K562 (cell line): ENCODE measurements around the gene ARMH1. TPM values are rescaled to one million over a fixed set of nuclear protein-coding genes. Genes with fewer than 3 reads are reported as not detected.
A peak's percentile ranks its signal among the peaks of the same experiment; 100 is the strongest.

Experiments
- CHAMP1 ChIP-seq: fragments of 450-650 bp; IDR thresholded peaks from 2 replicates; pipeline ENCODE4 v1.6.1; 2016; ENCODE audit warnings: mild to moderate bottlenecking
- ETV6 ChIP-seq, 3 experiments: fragments of 150-350 bp in 1 of 3; sonication (generic) in 1 of 3; formaldehyde crosslinking in 1 of 3; IDR thresholded peaks; 2 replicates each; pipeline versions ENCODE4 v1.6.1 to v1.8.0; 2014 to 2022; ENCODE audit warnings: borderline replicate concordance in 2 of 3, low read depth in 2 of 3, antibody characterized with exemption in 1 of 3, low read length in 1 of 3, mild to moderate bottlenecking in 1 of 3, missing genetic modification reagents in 1 of 3
- MTA3 ChIP-seq: fragments of 450-650 bp; formaldehyde crosslinking; IDR thresholded peaks from 2 replicates; pipeline ENCODE4 v1.6.1; 2017; ENCODE audit warnings: mild to moderate bottlenecking, borderline replicate concordance
- NR2C2 ChIP-seq, 2 experiments: fragments of 200-800 bp in 1 of 2; sonication (Bioruptor generic) in 1 of 2; sonication (generic) in 1 of 2; formaldehyde crosslinking in 1 of 2; IDR thresholded peaks; 2 replicates each; pipeline versions ENCODE4 v1.6.1 to v1.8.0; 2016 to 2022; ENCODE audit warnings: mild to moderate bottlenecking in 1 of 2, missing compliant biosample characterization in 1 of 2, missing genetic modification characterization in 1 of 2, missing genetic modification reagents in 1 of 2
- ZBTB40 ChIP-seq, 2 experiments: fragments of 450-650 bp in 1 of 2; sonication (generic) in 1 of 2; formaldehyde crosslinking in 1 of 2; IDR thresholded peaks; 2 replicates each; pipeline versions ENCODE4 v1.7.1 to v1.9.0; 2016 to 2022; ENCODE audit warnings: inconsistent platforms in 1 of 2, mild to moderate bottlenecking in 1 of 2, missing genetic modification reagents in 1 of 2
- ZNF12 ChIP-seq: sonication (generic); formaldehyde crosslinking; IDR thresholded peaks from 2 replicates; pipeline ENCODE4 v1.4.0; 2020; ENCODE audit warnings: mild to moderate bottlenecking, missing genetic modification reagents
- ZNF76 ChIP-seq: fragments of 250-450 bp; sonication (Bioruptor Pico); IDR thresholded peaks from 2 replicates; pipeline ENCODE4 v1.4.0; 2020; ENCODE audit warnings: mild to moderate bottlenecking, moderate library complexity, borderline replicate concordance
- polyA plus RNA-seq, 8 experiments: library from polyadenylated mRNA; depleted of rRNA in 4 of 8; stranded (reverse) in 5 of 8; unstranded in 3 of 8; fragments of >200 nt; fragmentation: Nextera tagmentation in 2 of 8; fragmentation: Illumina TruSeq in 1 of 8; extraction: Ambion mirVana in 2 of 8; extraction: Trizol in 1 of 8; gene quantifications; 2 replicates each; pipeline versions ENCODE4 v1.2.1 to v1.2.3, GENCODE V29; 2011 to 2014; ENCODE audit warnings: inconsistent platforms in 1 of 8, missing spikeins in 1 of 8
- total RNA-seq, 7 experiments: library from RNA; depleted of rRNA in 6 of 7; stranded (reverse); fragments of >200 nt in 6 of 7; fragmentation: Illumina TruSeq in 2 of 7; extraction: Trizol in 2 of 7; gene quantifications; 2 replicates each; pipeline versions ENCODE4 v1.2.1 to v1.2.3, GENCODE V29; 2011 to 2021; ENCODE audit warnings: low replicate concordance in 1 of 7
- TF ChIP-seq, protein P1 (sequence below): fragments of 450-650 bp; IDR thresholded peaks from 2 replicates; pipeline ENCODE4 v1.6.1; 2018; ENCODE audit not compliant: partially characterized antibody

The ARMH1 gene
- total and polyA plus RNA-seq, 9 of the 15 experiments (the other 6 are each of a cell fraction or from before 2014, with no cell fraction given): 0.41 TPM; not detected in 8

DNA sequence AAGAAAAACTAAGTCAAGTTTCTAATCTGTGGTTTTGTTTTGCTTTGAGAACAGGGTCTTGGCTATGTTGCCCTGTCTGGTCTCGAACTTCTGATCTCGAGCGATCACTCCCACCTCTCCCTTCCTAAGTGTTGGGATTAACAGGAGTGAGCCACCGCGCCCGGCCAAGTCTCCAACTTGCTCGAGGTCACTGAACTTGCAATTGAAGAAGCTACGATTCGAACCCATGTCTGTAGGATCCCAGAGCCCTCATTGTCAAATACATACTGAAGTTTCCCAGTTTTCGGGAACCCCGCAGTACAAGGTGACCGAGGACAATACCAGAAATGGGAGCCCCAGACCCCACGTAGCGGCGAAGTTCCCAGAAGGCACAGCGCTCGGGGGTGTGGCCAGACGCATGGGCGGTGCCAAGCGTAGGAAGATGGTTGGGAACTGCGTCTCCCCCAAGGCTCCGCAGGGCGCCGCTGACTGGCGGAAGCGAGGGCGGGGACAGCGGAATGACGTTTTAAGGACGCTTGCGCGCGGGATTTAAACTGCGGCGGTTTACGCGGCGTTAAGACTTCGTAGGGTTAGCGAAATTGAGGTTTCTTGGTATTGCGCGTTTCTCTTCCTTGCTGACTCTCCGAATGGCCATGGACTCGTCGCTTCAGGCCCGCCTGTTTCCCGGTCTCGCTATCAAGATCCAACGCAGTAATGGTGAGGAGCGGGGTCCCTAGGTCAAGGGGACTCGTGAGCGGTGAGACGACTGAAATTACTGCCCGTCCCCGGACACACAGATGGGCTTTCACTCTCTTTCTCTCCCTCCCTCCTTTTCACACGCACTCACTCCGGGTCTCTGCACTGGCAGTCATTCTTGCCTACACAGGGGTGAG, 65.0 kb downstream of the ARMH1 start, which contains the start of gene KIF2C (continued):
- peak; percentile 72 for TF ChIP-seq NR2C2 (CRISPR knock-in tag; IDR thresholded peaks at IDR 0.05)
- TF ChIP-seq NR2C2 (tag; IDR thresholded peaks at IDR 0.05): peak; percentile 55; the same call in 1 of the 2 replicates
- TF ChIP-seq ZNF12 (CRISPR knock-in tag): peak; percentile 39; the same call in 1 of the 2 replicates
- TF ChIP-seq ZBTB40 (IDR thresholded peaks at IDR 0.05): peak; percentile 62; the same call in 1 of the 2 replicates
- no peak for TF ChIP-seq ZBTB40 (CRISPR knock-in tag; IDR thresholded peaks at IDR 0.05)
- peak in 1 of 2 experiments; percentile 44; a peak in 1 of 4 replicates for TF ChIP-seq ETV6 (IDR thresholded peaks at IDR 0.05; ENCODE audit: borderline replicate concordance in 1 of 2, low read depth in 2 of 2, low read length in 1 of 2)
- TF ChIP-seq ETV6 (CRISPR knock-in tag; IDR thresholded peaks at IDR 0.05; ENCODE audit: borderline replicate concordance): no peak
- TF ChIP-seq MTA3: peak; percentile 91
- 0 out of 2 replicates have a peak, but pooled peaks have one; percentile 34 for TF ChIP-seq CHAMP1
- TF ChIP-seq ZNF76: peak; percentile 16; the same call in 1 of the 2 replicates
- TF ChIP-seq, protein P1, sequence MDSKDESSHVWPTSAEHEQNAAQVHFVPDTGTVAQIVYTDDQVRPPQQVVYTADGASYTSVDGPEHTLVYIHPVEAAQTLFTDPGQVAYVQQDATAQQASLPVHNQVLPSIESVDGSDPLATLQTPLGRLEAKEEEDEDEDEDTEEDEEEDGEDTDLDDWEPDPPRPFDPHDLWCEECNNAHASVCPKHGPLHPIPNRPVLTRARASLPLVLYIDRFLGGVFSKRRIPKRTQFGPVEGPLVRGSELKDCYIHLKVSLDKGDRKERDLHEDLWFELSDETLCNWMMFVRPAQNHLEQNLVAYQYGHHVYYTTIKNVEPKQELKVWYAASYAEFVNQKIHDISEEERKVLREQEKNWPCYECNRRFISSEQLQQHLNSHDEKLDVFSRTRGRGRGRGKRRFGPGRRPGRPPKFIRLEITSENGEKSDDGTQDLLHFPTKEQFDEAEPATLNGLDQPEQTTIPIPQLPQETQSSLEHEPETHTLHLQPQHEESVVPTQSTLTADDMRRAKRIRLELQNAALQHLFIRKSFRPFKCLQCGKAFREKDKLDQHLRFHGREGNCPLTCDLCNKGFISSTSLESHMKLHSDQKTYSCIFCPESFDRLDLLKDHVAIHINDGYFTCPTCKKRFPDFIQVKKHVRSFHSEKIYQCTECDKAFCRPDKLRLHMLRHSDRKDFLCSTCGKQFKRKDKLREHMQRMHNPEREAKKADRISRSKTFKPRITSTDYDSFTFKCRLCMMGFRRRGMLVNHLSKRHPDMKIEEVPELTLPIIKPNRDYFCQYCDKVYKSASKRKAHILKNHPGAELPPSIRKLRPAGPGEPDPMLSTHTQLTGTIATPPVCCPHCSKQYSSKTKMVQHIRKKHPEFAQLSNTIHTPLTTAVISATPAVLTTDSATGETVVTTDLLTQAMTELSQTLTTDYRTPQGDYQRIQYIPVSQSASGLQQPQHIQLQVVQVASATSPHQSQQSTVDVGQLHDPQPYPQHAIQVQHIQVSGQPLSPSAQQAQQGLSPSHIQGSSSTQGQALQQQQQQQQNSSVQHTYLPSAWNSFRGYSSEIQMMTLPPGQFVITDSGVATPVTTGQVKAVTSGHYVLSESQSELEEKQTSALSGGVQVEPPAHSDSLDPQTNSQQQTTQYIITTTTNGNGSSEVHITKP: peak; percentile 55
